Measurements from ENCODE around the gene NCOA3.
"Not testable (repeated sequence)": the region's sequence is repeated elsewhere in the genome, so short reads cannot be mapped to it uniquely, and the experiment has no call there.

Gene NCOA3

DNA sequence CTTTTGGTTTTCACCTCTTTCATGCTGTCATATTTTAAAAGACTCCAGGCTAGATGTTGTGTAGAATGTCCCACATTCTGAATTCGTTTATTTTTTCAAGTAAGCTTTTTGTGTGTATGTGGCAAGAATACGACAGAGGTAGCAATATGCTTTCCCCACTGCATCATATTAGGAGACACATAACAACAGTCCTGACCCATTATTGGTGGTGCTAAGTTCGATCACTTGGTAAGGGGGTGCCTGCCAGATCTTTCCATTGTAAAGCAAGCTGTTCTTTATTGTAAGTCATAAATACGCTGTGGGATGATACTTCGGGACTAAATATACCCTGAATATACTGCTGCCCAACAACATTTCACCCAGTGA lies 588 bp upstream of the NCOA3 start:
- DNase-seq (ENCODE audit: low read depth) = no peak

GRCh38 chr20:47502271-47503239 lies 868 bp downstream of the NCOA3 start:
- no peak for DNase-seq (ENCODE audit: low read depth)

DNA sequence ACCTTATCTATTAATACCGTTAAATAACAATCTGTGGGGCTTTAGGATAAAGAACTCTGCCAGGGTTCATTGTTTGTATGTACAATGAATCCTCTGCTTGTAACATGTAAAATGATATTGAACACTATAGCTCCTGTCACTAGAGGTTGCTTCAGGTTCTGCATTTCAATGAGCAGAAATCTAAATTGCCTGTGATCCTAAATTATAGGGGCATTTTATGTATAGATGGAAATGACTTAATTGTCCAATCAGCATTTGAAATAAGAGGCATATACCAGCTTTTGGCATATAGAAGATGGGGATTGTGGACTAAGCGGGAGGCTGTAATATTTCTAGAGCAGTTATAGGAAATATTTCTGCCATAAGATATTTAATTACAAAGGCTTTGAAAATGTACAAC lies 2.0 kb downstream of the NCOA3 start:
- DNase-seq (ENCODE audit: low read depth) = no peak

DNA sequence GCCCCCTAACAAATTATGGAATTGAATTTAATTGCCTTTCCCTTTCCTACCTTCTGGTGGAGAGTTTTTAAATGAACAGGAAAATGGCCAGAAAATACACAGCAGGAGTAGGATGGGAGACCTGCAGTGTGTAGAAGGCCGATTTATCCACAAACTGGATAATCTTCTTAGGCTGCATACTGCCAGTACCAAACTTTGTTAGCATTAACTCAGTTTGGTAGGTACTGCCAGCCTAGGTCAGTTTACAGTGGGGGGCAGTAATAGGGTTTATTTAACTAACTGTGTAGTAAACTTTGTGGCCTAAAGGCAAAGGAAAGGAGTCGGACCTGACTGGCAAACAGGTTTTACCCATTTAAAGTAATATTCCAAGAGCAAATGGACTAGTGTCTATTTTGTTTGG lies 4.6 kb downstream of the NCOA3 start:
- DNase-seq (ENCODE audit: low read depth) = no peak

DNA sequence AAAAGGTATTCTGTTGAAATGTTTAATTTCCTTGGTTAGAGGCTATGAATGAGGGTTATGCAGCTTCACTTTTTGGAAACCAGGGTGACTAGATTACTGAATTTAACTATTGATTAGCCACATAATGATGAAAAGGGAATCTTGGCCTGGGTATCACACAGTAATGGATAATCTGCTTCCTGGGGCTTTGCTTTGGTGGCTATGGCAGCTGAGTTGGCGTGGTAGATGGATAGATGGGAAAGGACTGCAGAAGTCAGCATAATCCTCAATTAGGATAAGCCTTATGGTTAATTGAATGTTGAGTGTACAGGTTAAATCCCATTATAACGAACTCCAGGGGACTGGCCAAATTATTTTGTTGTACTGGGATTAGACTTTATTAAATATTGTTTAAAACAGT lies 5.2 kb downstream of the NCOA3 start:
- no peak for DNase-seq (ENCODE audit: low read depth)

DNA sequence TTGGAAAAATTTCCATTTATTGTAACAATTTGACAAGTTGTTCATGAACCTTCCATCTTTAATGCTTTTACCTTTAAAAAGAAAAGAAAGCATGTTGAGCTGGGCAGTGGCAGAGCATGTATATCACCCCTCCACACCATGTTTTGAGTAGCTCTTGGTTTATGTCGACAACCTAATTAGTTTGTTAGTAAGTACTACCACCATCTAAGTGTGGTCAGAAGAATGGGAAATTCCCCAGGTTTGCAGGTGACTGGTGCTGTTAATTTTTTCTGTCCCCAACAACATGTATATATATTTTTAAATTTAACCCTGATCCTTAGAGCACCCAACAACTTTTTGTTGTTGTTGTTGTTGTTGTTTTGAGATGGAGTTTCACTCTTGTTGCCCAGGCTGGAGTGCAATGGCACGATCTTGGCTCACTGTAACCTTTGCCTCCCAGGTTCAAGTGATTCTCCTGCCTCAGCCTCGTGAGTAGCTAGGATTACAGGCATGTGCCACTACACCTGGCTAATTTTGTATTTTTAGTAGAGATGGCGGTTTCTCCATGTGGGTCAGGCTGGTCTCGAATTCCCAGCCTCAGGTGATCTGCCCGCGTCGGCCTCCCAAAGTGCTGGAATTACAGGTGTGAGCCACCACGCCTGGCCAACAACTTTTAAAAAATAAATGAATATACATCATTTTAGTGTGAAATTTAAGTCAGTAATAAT lies 5.7 kb downstream of the NCOA3 start:
- not testable (repeated sequence) for DNase-seq (ENCODE audit: low read depth)

DNA sequence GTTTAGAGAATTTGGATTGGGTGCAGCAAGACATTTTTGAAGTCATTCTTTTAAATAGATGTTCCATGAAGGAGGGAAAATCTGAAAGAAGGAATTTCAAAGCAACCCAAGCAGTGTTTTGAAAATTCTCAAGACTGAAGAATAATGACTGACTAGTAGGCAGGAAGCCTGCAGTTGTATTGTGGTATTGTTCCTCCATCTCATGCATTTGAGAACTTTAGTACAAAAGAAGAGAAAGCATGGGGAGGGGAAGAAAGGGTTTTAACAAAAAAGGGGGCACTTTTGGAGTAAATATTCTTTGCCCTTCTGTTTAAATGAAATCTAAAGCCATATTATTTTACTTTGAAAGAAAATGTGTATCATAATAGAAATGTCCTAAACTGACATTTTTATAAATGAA lies 6.6 kb downstream of the NCOA3 start:
- DNase-seq (ENCODE audit: low read depth) = no peak

DNA sequence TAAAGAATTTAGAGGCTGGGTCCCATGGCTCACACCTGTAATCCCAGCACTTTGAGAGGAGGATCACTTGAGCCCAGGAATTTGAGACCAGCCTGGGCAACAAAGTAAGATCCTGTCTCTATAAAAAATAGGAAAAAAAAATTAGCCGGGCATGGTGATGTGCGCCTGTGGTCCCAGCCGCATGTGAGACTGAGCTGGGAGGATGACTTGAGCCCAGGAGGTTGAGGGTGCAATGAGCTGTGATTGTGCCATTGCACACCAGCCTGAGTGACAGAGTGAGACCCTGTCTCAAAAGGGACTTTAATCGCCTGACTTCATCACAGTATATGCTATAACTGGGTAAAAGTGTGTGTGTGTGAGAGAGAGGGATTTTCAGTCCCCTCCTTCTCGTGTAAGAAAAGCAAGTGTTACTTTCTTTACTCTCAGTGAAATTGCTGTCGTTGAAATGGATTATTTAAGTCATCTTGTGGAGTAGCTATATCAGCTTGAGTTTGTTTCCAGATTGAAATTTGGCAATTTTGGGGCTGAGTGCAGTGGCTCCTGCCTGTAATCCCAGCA lies 7.5 kb downstream of the NCOA3 start:
- DNase-seq (ENCODE audit: low read depth) = no peak

DNA sequence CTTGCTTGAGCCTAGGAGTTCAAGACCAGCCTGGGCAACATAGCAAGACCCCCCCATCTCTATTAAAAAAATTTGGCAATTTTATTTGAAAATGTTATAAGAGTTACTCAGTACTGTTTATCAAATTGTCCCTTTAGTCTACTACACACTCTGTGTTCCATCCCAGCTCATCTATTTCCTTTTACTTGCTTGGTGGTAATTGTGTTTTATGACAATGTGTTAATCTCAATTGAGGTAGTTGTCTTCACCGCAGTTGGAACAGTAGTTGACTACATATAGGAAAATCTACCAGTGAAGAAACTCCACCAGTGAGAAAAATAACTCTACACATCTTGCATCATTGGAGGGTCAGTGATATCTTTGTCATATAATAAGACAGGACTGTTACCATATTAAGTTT lies 8.0 kb downstream of the NCOA3 start:
- DNase-seq (ENCODE audit: low read depth) = no peak

DNA sequence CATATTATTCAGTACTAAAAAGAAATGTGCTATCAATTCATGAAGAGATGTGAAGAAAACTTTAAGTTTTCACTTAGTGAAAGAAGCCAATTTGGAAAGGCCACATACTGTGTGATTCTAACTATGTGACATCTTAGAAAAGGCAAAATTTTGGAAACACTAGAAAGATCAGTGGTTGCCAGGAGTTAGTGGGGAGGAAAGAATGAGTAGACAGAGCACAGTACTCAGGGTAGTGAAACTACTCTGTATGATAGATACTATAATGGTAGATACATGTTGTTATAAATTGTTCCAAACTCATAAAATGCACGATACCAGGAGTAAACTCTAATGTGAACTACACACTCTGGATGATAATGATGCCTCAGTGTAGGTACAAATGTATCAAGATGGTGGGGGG lies 14.2 kb downstream of the NCOA3 start:
- no peak for DNase-seq (ENCODE audit: low read depth)

GRCh38 chr20:47521059-47521808 lies 19.5 kb downstream of the NCOA3 start:
- no peak for DNase-seq (ENCODE audit: low read depth)

- no peak for DNase-seq (ENCODE audit: low read depth)
These were observed 22.5 kb downstream of the NCOA3 start for GRCh38 chr20:47524015-47524784.

- no peak for DNase-seq (ENCODE audit: low read depth)
These were observed 25.5 kb downstream of the NCOA3 start for GRCh38 chr20:47527004-47527800.

GRCh38 chr20:47529840-47530239 lies 28.2 kb downstream of the NCOA3 start:
- DNase-seq (ENCODE audit: low read depth) = no peak

DNA sequence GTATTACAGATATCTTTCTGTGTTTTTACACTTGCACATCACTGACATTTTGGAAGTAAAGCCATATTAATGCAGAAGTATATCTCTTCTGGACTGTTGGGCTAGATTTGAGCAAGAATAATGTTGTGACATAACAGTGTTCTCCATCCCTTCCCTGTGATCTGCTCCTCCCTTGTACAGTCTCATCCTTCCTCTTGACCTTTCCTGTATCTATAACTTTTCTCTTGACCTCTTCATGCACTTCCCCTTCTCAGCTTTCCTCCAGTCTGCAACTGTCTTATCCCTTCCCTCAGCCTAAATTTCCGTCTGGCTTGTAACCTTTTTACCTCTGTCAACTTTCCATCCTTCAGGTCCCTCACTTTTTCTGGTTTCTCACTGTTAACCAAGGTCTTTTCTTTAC lies 29.8 kb downstream of the NCOA3 start:
- no peak for DNase-seq (ENCODE audit: low read depth)

DNA sequence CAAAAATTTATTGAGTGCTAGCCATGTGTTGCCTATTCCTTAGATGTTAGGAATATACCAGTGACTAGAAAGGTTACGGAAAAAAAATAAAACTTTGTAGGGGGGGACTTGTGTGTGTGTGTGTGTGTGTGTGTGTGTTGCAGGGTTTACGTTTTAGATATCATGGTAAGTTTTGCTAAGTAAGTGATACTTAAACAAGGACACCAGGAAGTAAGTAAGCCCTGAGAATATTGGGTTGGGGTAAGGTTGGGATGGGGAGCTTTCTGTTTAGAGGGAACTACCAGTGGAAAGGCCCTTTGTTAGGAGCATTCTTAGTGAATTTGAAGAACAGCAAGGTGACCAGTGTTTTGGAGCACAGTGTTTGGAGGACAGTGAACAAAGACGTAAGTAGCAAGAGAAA lies 30.3 kb downstream of the NCOA3 start:
- no peak for DNase-seq (ENCODE audit: low read depth)

- DNase-seq (ENCODE audit: low read depth) = no peak
These were observed 31.9 kb downstream of the NCOA3 start for GRCh38 chr20:47533518-47534062.

DNA sequence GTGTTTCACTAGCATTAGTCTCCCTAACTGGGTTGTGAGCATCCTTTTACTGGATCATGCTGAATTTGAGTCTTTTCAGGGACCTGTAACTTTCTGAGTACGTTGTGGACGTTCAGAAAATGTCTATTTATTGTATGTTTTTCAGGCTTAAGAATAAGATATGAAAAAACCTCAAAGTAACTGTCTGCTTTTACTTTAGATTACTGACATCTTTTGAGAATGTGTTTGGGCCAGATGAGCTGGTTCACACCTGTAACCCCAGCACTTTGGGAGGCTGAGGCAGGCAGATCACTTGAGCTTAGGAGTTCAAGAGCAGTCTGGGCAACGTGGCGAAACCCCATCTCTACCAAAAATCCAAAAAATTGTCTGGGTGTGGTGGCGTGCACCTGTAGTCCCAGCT lies 32.7 kb downstream of the NCOA3 start:
- DNase-seq (ENCODE audit: low read depth) = no peak

GRCh38 chr20:47535088-47535487 lies 33.4 kb downstream of the NCOA3 start:
- no peak for DNase-seq (ENCODE audit: low read depth)

DNA sequence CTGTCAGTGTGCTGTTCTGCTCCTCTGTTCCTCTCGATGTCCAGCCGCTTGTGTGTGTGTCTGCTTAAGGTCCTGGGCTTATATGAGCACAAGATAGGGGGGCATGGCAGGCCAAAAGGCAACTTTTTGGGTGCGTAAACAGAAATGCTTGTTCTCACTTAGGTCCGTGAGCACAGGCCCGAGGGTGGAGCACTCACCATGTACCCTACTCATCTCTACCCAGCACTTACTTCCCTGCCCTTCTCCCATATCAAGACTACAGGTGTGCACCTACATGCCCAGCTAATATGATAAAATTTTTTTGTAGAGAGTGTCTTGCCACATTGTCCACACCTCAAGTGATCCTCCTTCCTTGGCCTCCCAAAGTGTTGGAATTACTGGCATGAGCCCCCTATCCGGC lies 34.3 kb downstream of the NCOA3 start:
- DNase-seq (ENCODE audit: low read depth) = no peak

Measured in stimulated activated CD8-positive, alpha-beta memory T cell treated with anti-CD3 and anti-CD28 coated beads, Interleukin-15, amount 100 ng/mL, for 24 hours (primary cell).